ENCODE measurements around the gene PPM1J. TPM values are rescaled to one million over a fixed set of nuclear protein-coding genes. Genes with fewer than 3 reads are reported as not detected.
A peak's percentile ranks its signal among the peaks of the same experiment; 100 is the strongest.

The PPM1J gene
- total RNA-seq, 1 donor from 2014 or later = 0.32 TPM

DNA sequence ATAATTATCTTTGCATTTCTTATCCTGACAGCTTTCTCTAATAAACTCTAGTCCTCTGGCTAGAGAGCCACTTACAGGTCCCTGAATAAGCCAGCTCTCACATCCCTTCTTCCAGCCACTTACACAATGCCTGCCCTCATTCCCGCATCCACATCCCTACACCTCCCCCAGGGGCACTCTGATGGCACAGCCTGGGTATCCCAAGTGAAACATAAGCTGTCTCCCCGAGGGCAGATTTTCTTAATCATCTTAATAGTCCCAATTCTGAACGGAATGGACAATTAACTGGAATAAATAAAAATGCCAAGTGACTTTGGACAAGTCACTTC, 13.1 kb downstream of the PPM1J start:
- Histone ChIP-seq H3K4me1 (peaks cover 77% of the 10 kb centered on the region), H3K4me3 (no peak overlapping the region), H3K36me3 (peaks cover 38% of the 10 kb centered on the region), H3K27me3 (no peaks in the 10 kb centered on the region), H3K27ac (peak overlapping the region; percentile 76), H3K9me3 (no peaks in the 10 kb centered on the region)
- no peak for ATAC-seq
- no peak for DNase-seq
- intact Hi-C loops (cut with DNase I) = loop anchor here (10.0 kb wide), 1 partner anchor 77 kb away; no protein-coding TSS in a partner anchor
- no peak for TF ChIP-seq CTCF (IDR thresholded peaks at IDR 0.05)

DNA sequence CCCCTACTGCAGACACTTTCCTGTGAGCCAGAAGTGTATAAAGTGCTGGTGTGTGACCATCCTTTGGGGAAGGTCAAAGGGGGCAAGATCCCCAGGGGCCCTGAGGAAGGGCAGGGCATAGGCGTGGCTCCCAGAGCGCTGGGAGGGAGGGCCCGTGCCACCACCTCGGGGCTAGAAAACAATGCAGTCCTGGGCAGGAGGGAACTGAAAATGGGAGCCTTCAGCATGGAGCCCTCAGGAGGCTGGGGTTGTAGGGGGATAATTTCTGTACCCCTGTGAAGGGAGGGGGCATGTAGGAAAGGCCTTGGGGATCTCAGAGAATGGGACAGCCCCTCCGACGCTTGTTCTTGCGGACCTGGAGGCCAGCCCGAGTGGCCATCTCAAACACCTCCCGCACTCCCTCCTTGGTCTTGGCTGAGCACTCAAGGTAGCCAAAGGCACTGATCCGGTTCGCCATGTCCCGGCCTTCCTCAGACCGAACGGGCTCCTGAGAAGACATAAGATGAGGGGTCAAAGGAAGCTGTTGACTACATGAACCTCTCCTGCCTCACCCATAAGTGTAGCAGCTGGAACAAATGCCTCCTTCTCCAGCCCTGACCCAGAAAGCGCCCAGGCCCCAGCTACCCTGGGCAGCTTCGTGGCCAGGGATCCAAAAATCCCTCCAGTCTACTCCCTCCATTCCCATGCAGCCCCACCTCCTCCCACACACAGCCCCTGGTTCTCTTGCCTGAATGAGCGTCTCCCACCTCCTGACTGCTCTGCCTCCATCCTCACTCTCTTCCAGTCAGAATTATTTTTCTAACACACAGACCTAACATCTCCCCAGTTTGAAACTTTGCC, 13.7 kb downstream of the PPM1J start:
- Histone ChIP-seq H3K27ac (peak overlapping the region; percentile 76), H3K9me3 (no peaks in the 10 kb centered on the region), H3K36me3 (peaks cover 43% of the 10 kb centered on the region), H3K27me3 (no peaks in the 10 kb centered on the region), H3K4me1 (peaks cover 77% of the 10 kb centered on the region), H3K4me3 (no peak overlapping the region)
- no peak for TF ChIP-seq CTCF (IDR thresholded peaks at IDR 0.05)
- no peak for ATAC-seq
- intact Hi-C loops (cut with DNase I) = loop anchor here (10.0 kb wide), 1 partner anchor 77 kb away; no protein-coding TSS in a partner anchor
- DNase-seq = no peak

GRCh38 chr1:112700290-112701226, 14.6 kb downstream of the PPM1J start:
- Histone ChIP-seq H3K36me3 (peaks cover 52% of the 10 kb centered on the region), H3K9me3 (no peaks in the 10 kb centered on the region), H3K4me1 (peaks cover 71% of the 10 kb centered on the region), H3K27ac (peak overlapping the region; percentile 76), H3K4me3 (no peak overlapping the region), H3K27me3 (no peaks in the 10 kb centered on the region)
- intact Hi-C loops (cut with DNase I) = loop anchor here (10.0 kb wide), 1 partner anchor 76 kb away; no protein-coding TSS in a partner anchor
- peak; percentile 70 for ATAC-seq
- peak; percentile 93 for DNase-seq
- no peak for TF ChIP-seq CTCF (IDR thresholded peaks at IDR 0.05)

DNA sequence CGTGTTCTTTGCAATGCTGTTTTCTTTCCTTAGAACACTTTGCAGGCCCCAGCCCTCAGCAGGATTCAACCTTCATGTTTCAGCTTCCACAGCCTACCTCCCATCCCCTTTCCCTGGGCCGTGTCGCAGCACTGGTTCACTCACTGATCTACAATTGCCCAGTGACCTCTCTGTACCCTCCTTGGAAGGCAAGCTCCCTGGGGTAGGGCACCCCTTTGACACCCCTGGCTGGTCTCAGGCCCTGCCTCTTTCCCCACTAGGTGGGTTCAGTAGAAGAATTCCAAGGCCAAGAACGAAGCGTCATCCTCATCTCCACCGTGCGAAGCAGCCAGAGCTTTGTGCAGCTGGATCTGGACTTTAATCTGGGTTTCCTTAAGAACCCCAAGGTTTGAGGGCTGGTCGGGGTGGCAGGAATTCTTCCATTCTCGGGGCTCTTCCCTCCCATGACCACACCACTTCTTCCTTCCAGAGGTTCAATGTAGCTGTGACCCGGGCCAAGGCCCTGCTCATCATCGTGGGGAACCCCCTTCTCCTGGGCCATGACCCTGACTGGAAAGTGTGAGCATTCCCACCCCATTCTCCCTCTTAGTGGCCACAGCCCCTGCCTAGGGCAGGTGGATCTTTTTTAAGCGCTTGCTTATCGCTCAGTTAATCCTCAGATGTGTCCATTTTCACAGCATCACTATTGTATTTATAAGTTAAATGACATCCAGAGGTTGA, 15.5 kb downstream of the PPM1J start:
- ATAC-seq (no peak), DNase-seq (no peak)
- Histone ChIP-seq H3K9me3 (no peaks in the 10 kb centered on the region), H3K27ac (peak overlapping the region; percentile 76), H3K4me1 (peaks cover 62% of the 10 kb centered on the region), H3K27me3 (no peaks in the 10 kb centered on the region), H3K36me3 (peaks cover 61% of the 10 kb centered on the region), H3K4me3 (no peak overlapping the region)
- intact Hi-C loops (cut with DNase I) = loop anchor here (10.0 kb wide), 1 partner anchor 75 kb away; no protein-coding TSS in a partner anchor
- no peak for TF ChIP-seq CTCF (IDR thresholded peaks at IDR 0.05)

All from upper lobe of right lung (tissue), 1 donor.